IMR-90 (cell line): ENCODE measurements around the gene RIMS4. TPM values are rescaled to one million over a fixed set of nuclear protein-coding genes. Genes with fewer than 3 reads are reported as not detected.
"Not testable (repeated sequence)": the region's sequence is repeated elsewhere in the genome, so short reads cannot be mapped to it uniquely, and the experiment has no call there.

Experiments
- ATAC-seq: fragments of 200-7000 bp; cut with Tn5 transposase; 2 replicates; pipeline ENCODE4 v1.9.1; 2020; ENCODE audit warnings: low read depth, mild to moderate bottlenecking, moderate library complexity
- BruUV-seq: library from RNA; stranded (reverse); fragments of 400-500 nt; replicated peaks from 2 replicates; lab custom pipeline; 2021; lab: Mats Ljungman, UMichigan
- CTCF ChIA-PET: fragments of 300-600 bp; formaldehyde crosslinking; extraction: SDS; loops from one replicate; lab custom pipeline; 2021; ENCODE audit warnings: antibody characterized with exemption; lab: Yijun Ruan, JAX
- POLR2A ChIA-PET: fragments of 300-600 bp; sonication (Branson Sonifier 250); formaldehyde crosslinking; loops from one replicate; lab custom pipeline; 2022; ENCODE audit warnings: antibody characterized with exemption; ENCODE audit not compliant: unreplicated experiment; lab: Charles Lee
- DNase-seq: peaks from one replicate; pipeline ENCODE4 v3.0.0; 2013
- H2AFZ ChIP-seq: replicated peaks from 2 replicates; pipeline ENCODE3; 2013; ENCODE audit warnings: low read length, mild to moderate bottlenecking; ENCODE audit not compliant: poor library complexity
- H2AK5ac ChIP-seq: 2 replicates; pipeline ENCODE4 v1.6.1; 2013; ENCODE audit warnings: low read depth, low read length, inconsistent platforms
- H2AK9ac ChIP-seq: replicated peaks from 2 replicates; pipeline ENCODE3; 2013; ENCODE audit warnings: mild to moderate bottlenecking, low read depth, low read length, moderate library complexity; ENCODE audit not compliant: poor library complexity
- H2BK120ac ChIP-seq: 2 replicates; pipeline ENCODE4 v1.6.1; 2013; ENCODE audit warnings: low read depth, low read length, inconsistent platforms
- H2BK15ac ChIP-seq: 3 replicates; pipeline ENCODE4 v1.6.1; 2013; ENCODE audit warnings: low read depth, low read length, inconsistent platforms
- H2BK20ac ChIP-seq: 2 replicates; pipeline ENCODE4 v1.6.1; 2013; ENCODE audit warnings: low read depth, mild to moderate bottlenecking, inconsistent platforms, low read length, moderate library complexity
- H2BK5ac ChIP-seq: 2 replicates; pipeline ENCODE4 v1.6.1; 2013; ENCODE audit warnings: mild to moderate bottlenecking, low read depth, low read length, inconsistent platforms; ENCODE audit not compliant: poor library complexity, severe bottlenecking
- H3K14ac ChIP-seq: replicated peaks from 2 replicates; pipeline ENCODE4 v1.6.1; 2013; ENCODE audit warnings: low read depth, low read length, inconsistent platforms
- H3K18ac ChIP-seq: 2 replicates; pipeline ENCODE4 v1.6.1; 2013; ENCODE audit warnings: low read depth, low read length, control low read depth
- H3K23ac ChIP-seq: 2 replicates; pipeline ENCODE4 v1.6.1; 2013; ENCODE audit warnings: low read depth, low read length, inconsistent platforms
- H3K27ac ChIP-seq: 2 replicates; pipeline ENCODE4 v1.5.1; 2013; ENCODE audit warnings: mild to moderate bottlenecking, control low read depth, low read length; ENCODE audit not compliant: insufficient read depth
- H3K27me3 ChIP-seq: 2 replicates; pipeline ENCODE4 v1.6.1; 2013; ENCODE audit warnings: low read length; ENCODE audit not compliant: control insufficient read depth, insufficient read depth
- H3K36me3 ChIP-seq: 2 replicates; pipeline ENCODE4 v1.6.1; 2013; ENCODE audit warnings: low read length, mixed read lengths; ENCODE audit not compliant: control insufficient read depth, insufficient read depth
- H3K4ac ChIP-seq: 2 replicates; pipeline ENCODE4 v1.6.1; 2013; ENCODE audit warnings: low read depth, low read length, inconsistent platforms
- H3K4me1 ChIP-seq: 2 replicates; pipeline ENCODE4 v1.6.1; 2013; ENCODE audit warnings: low read length, mixed read lengths; ENCODE audit not compliant: control insufficient read depth, insufficient read depth
- H3K4me2 ChIP-seq: 2 replicates; pipeline ENCODE4 v1.6.1; 2013; ENCODE audit warnings: low read depth, mild to moderate bottlenecking, control low read depth, low read length, moderate library complexity
- H3K4me3 ChIP-seq: 2 replicates; pipeline ENCODE4 v1.5.1; 2013; ENCODE audit warnings: low read depth, mild to moderate bottlenecking, control low read depth, low read length, moderate library complexity; ENCODE audit not compliant: insufficient read depth
- H3K56ac ChIP-seq: 2 replicates; pipeline ENCODE4 v1.6.1; 2013; ENCODE audit warnings: low read length, inconsistent platforms; ENCODE audit not compliant: insufficient read depth; ENCODE audit errors: extremely low read depth
- H3K79me1 ChIP-seq, 2 experiments: 2 replicates each; pipeline ENCODE4 v1.6.1; 2013; ENCODE audit warnings: low read length in 2 of 2, inconsistent platforms in 1 of 2, low read depth in 1 of 2
- H3K9ac ChIP-seq: 2 replicates; pipeline ENCODE4 v1.6.1; 2013; ENCODE audit warnings: low read depth, low read length, control low read depth
- H3K9me1 ChIP-seq: 2 replicates; pipeline ENCODE4 v1.6.1; 2013; ENCODE audit warnings: low read length, inconsistent platforms; ENCODE audit not compliant: insufficient read depth
- H3K9me3 ChIP-seq: 2 replicates; pipeline ENCODE4 v1.6.1; 2013; ENCODE audit warnings: low read length; ENCODE audit not compliant: control insufficient read depth, insufficient read depth
- H4K20me1 ChIP-seq: 2 replicates; pipeline ENCODE4 v1.6.1; 2013; ENCODE audit warnings: low read length, inconsistent platforms; ENCODE audit not compliant: insufficient read depth
- H4K5ac ChIP-seq: 2 replicates; pipeline ENCODE4 v1.6.1; 2013; ENCODE audit warnings: mild to moderate bottlenecking, low read depth, low read length, control low read depth
- H4K8ac ChIP-seq, 2 experiments: 2 replicates each; pipeline ENCODE4 v1.6.1; 2013; ENCODE audit warnings: low read depth in 2 of 2, low read length in 2 of 2, control low read depth in 1 of 2, inconsistent platforms in 1 of 2
- H4K91ac ChIP-seq: 2 replicates; pipeline ENCODE4 v1.6.1; 2013; ENCODE audit warnings: low read depth, low read length, inconsistent platforms; ENCODE audit not compliant: insufficient read depth
- CHD1 ChIP-seq: IDR thresholded peaks from 2 replicates; pipeline ENCODE4 v1.6.1; 2012; ENCODE audit warnings: low read depth, low read length, improper control_type of control experiment
- FOS ChIP-seq: fragments of 150-350 bp; IDR thresholded peaks from 2 replicates; pipeline ENCODE4 v1.6.1; 2016; ENCODE audit warnings: low read depth, low read length
- WGBS, 2 experiments: methylation state at CpG; one replicate each; pipeline versions ENCODE4 v1.1.5 to v1.1.7; 2013; ENCODE audit warnings: missing lambda C conversion rate in 2 of 2; ENCODE audit not compliant: insufficient read length in 1 of 2; ENCODE audit errors: extremely low coverage in 2 of 2; 5-methylcytosine and 5-hydroxymethylcytosine counted together
- dilution Hi-C: fragments of 300-500 bp; cut with HindIII; formaldehyde crosslinking; loops from one replicate; pipeline ENCODE4 v1.14.3; 2018; ENCODE audit warnings: low sequenced_read_pairs; ENCODE audit not compliant: unreplicated experiment
- in situ Hi-C: fragments of 300-500 bp; cut with MboI; formaldehyde crosslinking; loops from 3 replicates; pipeline ENCODE4 v1.14.3; 2019; ENCODE audit warnings: low sequenced_read_pairs, inconsistent platforms, mixed read lengths
- intact Hi-C: fragments of 100-400 bp; cut with micrococcal nuclease; formaldehyde crosslinking; loops from 2 replicates; pipeline ENCODE4 v1.10.0; 2022
- polyA plus RNA-seq, 3 experiments: library from polyadenylated mRNA; depleted of rRNA; stranded (reverse); fragments of >200 nt; gene quantifications; 2 replicates each; pipeline ENCODE4 v1.2.3, GENCODE V29; 2012; ENCODE audit warnings: low replicate concordance in 1 of 3
- total RNA-seq: library from RNA; depleted of rRNA; stranded (reverse); fragments of >200 nt; gene quantifications from 2 replicates; pipeline ENCODE4 v1.2.3, GENCODE V29; 2012
- TF ChIP-seq, protein P1 (sequence below): fragments of 150-350 bp; IDR thresholded peaks from 2 replicates; pipeline ENCODE4 v1.6.1; 2016; ENCODE audit warnings: low read depth, mild to moderate bottlenecking, low read length, moderate library complexity, borderline replicate concordance

Gene RIMS4
- total and polyA plus RNA-seq, 2 of the 4 experiments (the other 2 are of a cell fraction), result not detected

DNA sequence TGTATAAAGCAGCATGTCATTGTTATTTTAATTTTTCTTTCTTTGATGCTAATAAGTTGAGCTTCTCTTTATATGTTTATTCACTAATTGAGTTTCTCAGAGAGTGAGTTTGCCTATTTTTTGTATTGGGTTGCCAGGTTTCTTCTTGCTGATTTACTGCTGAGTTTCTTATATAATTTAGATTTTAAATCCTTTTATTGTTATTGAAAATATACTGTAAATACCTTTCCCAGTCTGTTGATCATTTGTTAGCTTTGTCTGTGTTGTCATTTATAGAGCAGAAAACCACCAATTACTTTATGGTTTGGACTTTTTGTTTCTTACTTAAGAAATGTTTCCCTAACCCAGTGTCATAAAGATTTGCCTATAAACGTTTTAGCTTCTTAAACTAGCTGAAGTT, 17.1 kb upstream of the RIMS4 start:
- no peak for DNase-seq
- no peak overlapping the region for H2AFZ ChIP-seq
- H3K36me3 ChIP-seq, result no peaks in the 10 kb centered on the region
- no peak overlapping the region for H2BK120ac ChIP-seq
- 0 out of 2 replicates have a peak, but pooled peaks cover 2% of the 10 kb centered on the region for H3K9me3 ChIP-seq
- H4K8ac ChIP-seq, result no peak overlapping the region
- H2AK5ac ChIP-seq, result no peak overlapping the region
- H4K20me1 ChIP-seq, result no peaks in the 10 kb centered on the region
- H3K18ac ChIP-seq, result no peak overlapping the region
- no peak overlapping the region for H2BK20ac ChIP-seq
- H3K27me3 ChIP-seq, result peaks cover 4% of the 10 kb centered on the region; the same call in 1 of the 2 replicates
- TF ChIP-seq CHD1 (no peak), FOS (no peak)
- TF ChIP-seq, protein P1, sequence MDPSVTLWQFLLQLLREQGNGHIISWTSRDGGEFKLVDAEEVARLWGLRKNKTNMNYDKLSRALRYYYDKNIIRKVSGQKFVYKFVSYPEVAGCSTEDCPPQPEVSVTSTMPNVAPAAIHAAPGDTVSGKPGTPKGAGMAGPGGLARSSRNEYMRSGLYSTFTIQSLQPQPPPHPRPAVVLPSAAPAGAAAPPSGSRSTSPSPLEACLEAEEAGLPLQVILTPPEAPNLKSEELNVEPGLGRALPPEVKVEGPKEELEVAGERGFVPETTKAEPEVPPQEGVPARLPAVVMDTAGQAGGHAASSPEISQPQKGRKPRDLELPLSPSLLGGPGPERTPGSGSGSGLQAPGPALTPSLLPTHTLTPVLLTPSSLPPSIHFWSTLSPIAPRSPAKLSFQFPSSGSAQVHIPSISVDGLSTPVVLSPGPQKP, result no peak
- CTCF ChIA-PET, result no interaction called here
- no peak overlapping the region for H3K56ac ChIP-seq
- intact Hi-C loops (no loop called here), dilution Hi-C loops (no loop called here), in situ Hi-C loops (no loop called here)
- no peaks in the 10 kb centered on the region for H3K4me1 ChIP-seq
- POLR2A ChIA-PET, result no interaction called here
- H3K9ac ChIP-seq, result no peak overlapping the region
- no peak overlapping the region for H2AK9ac ChIP-seq
- no peak for ATAC-seq
- no peak overlapping the region for H3K23ac ChIP-seq
- H4K5ac ChIP-seq, result no peak overlapping the region
- H3K27ac ChIP-seq, result no peak overlapping the region
- no peak overlapping the region for H4K91ac ChIP-seq
- H2BK5ac ChIP-seq, result no peak overlapping the region
- WGBS, 2 experiments, result no CpG with 5 or more reads among the region's 1 CpG
- no peak overlapping the region for H3K4me3 ChIP-seq
- no TSS peak for BruUV-seq
- H3K79me1 ChIP-seq, result no peaks in the 10 kb centered on the region
- no peak overlapping the region for H3K4ac ChIP-seq
- H2BK15ac ChIP-seq, result no peak overlapping the region
- H3K14ac ChIP-seq, result no peak overlapping the region
- no peak overlapping the region for H3K4me2 ChIP-seq
- H3K9me1 ChIP-seq, result no peaks in the 10 kb centered on the region

DNA sequence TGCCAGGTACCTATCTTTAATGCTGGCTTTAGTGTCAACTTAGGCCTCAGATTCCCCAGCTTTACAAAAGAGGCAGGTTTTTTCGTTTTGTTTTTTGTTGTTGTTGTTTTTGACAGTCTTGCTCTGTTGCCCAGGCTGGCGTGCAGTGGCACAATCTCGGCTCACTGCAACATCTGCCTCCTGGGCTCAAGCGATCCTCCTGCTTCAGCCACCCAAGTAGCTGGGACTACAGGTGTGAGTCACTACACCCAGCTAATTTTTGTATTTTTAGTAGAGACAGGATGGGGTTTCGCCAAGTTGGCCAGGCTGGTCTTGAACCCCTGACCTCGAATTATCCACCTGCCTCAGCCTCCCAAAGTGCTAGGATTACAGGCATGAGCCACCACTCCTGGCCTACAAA, 11.2 kb upstream of the RIMS4 start:
- H3K27ac ChIP-seq, DNase-seq, H3K14ac ChIP-seq, H2BK120ac ChIP-seq, H3K9ac ChIP-seq, H4K20me1 ChIP-seq, H3K36me3 ChIP-seq, dilution Hi-C loops, H4K91ac ChIP-seq, H3K23ac ChIP-seq, H4K8ac ChIP-seq, ATAC-seq, in situ Hi-C loops, H4K5ac ChIP-seq, H2BK15ac ChIP-seq, H3K4me2 ChIP-seq, H2AK9ac ChIP-seq, H2BK20ac ChIP-seq, H3K9me1 ChIP-seq, H3K4ac ChIP-seq, BruUV-seq, H3K9me3 ChIP-seq, intact Hi-C loops, POLR2A ChIA-PET, H2BK5ac ChIP-seq, H3K4me3 ChIP-seq, H3K79me1 ChIP-seq, H2AFZ ChIP-seq, H3K56ac ChIP-seq, CTCF ChIA-PET, H3K18ac ChIP-seq, H2AK5ac ChIP-seq, H3K4me1 ChIP-seq: not testable (repeated sequence)
- peaks cover 14% of the 10 kb centered on the region for H3K27me3 ChIP-seq
- 0% methylated on average over 1 of the region's 6 CpGs; no CpG with 5 or more reads in 1 of the 2 experiments for WGBS, 2 experiments
